AG04449 (cell line): ENCODE measurements around the gene ACKR3.

Experiments used
- CTCF ChIA-PET: fragments of 350-600 bp; formaldehyde crosslinking; extraction: SDS; loops from one replicate; lab custom pipeline; 2021; ENCODE audit warnings: antibody characterized with exemption; lab: Yijun Ruan, JAX
- POLR2A ChIA-PET: fragments of 400-600, 350-600 bp; formaldehyde crosslinking; extraction: SDS; loops from one replicate; lab custom pipeline; 2020; ENCODE audit warnings: antibody characterized with exemption, inconsistent platforms; lab: Yijun Ruan, JAX
- DNase-seq: peaks from one replicate; pipeline ENCODE4 v3.0.0-alpha.2; 2010; ENCODE audit warnings: low read depth, low spot score
- H3K4me3 ChIP-seq: 2 replicates; pipeline ENCODE4 v1.5.1; 2011; ENCODE audit warnings: low read depth, mild to moderate bottlenecking, control low read depth, low read length
- TF ChIP-seq, protein P1 (sequence below): IDR thresholded peaks from one replicate; pipeline ENCODE4 v1.5.1; 2011; ENCODE audit warnings: mild to moderate bottlenecking, moderate library complexity, low read length, control low read depth, inconsistent platforms; ENCODE audit not compliant: insufficient read depth; ENCODE audit errors: missing control alignments

Gene ACKR3

GRCh38 chr2:236535024-236535423 lies 34.6 kb upstream of the ACKR3 start:
- no peak overlapping the region for H3K4me3 ChIP-seq
- TF ChIP-seq, protein P1, sequence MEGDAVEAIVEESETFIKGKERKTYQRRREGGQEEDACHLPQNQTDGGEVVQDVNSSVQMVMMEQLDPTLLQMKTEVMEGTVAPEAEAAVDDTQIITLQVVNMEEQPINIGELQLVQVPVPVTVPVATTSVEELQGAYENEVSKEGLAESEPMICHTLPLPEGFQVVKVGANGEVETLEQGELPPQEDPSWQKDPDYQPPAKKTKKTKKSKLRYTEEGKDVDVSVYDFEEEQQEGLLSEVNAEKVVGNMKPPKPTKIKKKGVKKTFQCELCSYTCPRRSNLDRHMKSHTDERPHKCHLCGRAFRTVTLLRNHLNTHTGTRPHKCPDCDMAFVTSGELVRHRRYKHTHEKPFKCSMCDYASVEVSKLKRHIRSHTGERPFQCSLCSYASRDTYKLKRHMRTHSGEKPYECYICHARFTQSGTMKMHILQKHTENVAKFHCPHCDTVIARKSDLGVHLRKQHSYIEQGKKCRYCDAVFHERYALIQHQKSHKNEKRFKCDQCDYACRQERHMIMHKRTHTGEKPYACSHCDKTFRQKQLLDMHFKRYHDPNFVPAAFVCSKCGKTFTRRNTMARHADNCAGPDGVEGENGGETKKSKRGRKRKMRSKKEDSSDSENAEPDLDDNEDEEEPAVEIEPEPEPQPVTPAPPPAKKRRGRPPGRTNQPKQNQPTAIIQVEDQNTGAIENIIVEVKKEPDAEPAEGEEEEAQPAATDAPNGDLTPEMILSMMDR, result no peak
- ChIA-PET CTCF (interaction anchor here (1.6 kb wide), 1 partner anchor 22 kb away, joined by 6 read pairs; no protein-coding TSS in a partner anchor), POLR2A (no interaction called here)
- DNase-seq, result no peak

- ChIA-PET CTCF (no interaction called here), POLR2A (no interaction called here)
- no peak overlapping the region for H3K4me3 ChIP-seq
- TF ChIP-seq, protein P1, result no peak
- DNase-seq, result no peak
These were observed 32.8 kb upstream of the ACKR3 start for GRCh38 chr2:236536727-236537398.

- TF ChIP-seq, protein P1, result no peak
- POLR2A ChIA-PET, result no interaction called here
- DNase-seq, result no peak
- H3K4me3 ChIP-seq, result no peak overlapping the region
- CTCF ChIA-PET, result interaction anchor here (0.7 kb wide), 1 partner anchor 25 kb away, joined by 3 read pairs; no protein-coding TSS in a partner anchor
These were observed 31.4 kb upstream of the ACKR3 start for GRCh38 chr2:236538242-236538641.

- CTCF ChIA-PET, result no interaction called here
- no peak overlapping the region for H3K4me3 ChIP-seq
- peak; percentile 14 for DNase-seq
- TF ChIP-seq, protein P1, result no peak
- POLR2A ChIA-PET, result no interaction called here
These were observed 28.5 kb upstream of the ACKR3 start for GRCh38 chr2:236541008-236541562.

DNA sequence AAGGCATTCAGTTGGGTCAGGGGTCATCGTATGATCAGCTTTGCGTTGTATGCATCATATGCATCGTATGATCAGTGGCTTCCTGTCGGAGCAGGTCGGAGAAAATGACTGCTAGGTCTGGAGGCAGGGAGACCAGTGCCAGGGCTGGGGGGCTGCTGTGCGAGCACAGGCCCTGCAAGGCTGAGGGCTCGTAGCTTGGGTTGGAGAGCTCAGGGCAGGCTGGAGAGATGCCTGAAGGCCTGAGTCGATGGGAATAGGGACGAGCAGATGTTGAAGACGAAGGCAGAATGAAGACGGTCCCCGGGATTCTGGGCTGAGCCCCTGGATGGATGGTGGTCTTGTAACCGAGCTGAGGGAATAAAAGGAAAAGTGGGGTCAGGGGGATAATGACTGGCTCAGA lies 25.3 kb upstream of the ACKR3 start:
- H3K4me3 ChIP-seq, result no peak overlapping the region
- POLR2A ChIA-PET, result no interaction called here
- CTCF ChIA-PET, result no interaction called here
- TF ChIP-seq, protein P1, result no peak
- DNase-seq, result no peak

DNA sequence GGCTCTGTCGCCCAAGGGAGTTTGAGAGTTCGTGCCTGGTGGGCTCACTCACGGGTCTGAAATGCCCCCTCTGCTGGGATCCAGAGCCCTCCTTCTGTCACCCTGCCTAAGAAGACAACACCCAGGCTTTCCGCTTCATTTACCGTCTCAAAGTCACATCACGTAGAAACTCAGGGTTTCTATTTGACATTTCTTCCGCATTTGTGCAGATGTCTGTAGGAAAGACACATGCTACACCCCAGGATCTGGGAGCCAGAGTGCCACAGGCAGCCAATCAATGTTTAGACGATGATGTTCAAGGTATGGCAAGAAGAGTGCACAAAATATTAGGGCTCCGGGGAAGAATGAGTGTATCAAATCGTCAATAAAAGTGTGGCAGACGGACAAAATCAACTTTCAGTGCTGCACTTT lies 24.4 kb upstream of the ACKR3 start:
- no peak for DNase-seq
- TF ChIP-seq, protein P1, result no peak
- ChIA-PET POLR2A (no interaction called here), CTCF (no interaction called here)
- no peak overlapping the region for H3K4me3 ChIP-seq
